Hematopoietic multipotent progenitor cell treated with erythropoietin and hydrocortisone succinate and interleukin-3 and kit ligand, for 6 days (in vitro differentiated cells): ENCODE results near the gene TMEM117.
"Not testable (repeated sequence)": the region's sequence is repeated elsewhere in the genome, so short reads cannot be mapped to it uniquely, and the experiment has no call there.

Source experiments
- DNase-seq: peaks from one replicate; pipeline ENCODE4 v3.0.0-alpha.2; 2015

TMEM117 gene

DNA sequence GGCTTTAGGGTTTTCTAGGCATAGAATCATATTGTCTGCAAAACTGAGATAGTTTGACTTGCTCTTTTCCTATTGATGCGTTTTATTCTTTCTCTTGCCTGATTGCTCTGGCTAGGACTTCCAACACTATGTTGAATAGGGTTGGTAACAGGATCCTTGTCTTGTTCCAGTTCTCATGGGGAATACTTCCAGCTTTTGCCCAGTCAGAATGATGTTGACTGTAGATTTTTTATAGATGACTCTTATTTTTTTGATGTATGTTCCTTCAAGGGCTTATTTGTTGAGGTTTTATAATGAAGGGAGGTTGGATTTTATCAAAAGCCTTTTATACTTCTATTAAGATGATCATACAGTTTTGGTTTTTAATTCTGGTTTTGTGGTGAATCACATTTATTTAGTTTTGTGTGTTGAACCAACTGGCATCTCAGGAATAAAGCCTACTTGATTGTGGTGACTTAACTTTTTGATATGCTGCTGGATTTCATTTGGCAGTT, 478.2 kb downstream of the TMEM117 start:
- DNase-seq = no peak

- peak; percentile 54 for DNase-seq
Observed at GRCh38 chr12:44317651-44318126, 481.8 kb downstream of the TMEM117 start.

DNA sequence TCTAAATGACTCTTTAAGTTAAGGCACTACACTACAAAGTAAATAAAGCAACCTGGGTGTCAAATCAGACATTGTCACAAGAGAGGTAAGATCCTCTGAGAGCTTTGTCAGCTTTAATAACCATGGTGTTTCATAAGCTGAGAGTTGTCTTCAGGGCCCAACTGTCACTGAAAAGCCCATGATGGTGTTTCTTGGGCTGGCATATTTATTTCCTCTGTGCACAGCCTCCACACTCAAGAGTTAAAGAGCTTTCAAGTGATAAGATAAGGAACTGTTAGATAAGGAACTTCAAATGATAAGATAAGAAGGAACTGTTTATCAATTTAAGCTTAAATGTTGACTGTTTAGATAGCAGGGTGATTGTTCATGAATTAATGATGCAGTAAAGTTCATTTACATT, 495.4 kb downstream of the TMEM117 start:
- DNase-seq = no peak

DNA sequence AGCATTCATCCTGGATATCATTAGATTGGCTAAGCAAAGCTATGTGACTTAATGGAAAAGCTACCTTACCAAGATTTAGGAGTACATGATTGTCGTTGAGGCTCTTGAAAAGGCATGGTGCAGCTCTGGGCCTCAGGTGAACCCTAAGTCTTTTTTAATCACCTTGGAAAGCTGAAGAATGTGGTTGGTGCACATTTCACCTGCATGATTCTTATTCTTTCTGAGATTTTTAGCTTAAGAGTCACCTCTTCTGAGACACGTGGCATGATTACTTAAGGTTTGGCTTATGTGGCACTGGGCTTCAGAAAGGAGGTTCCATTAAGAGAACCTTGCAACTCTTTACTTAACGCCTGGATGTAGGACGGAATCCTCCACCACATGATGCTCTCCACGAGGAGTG, 498.5 kb downstream of the TMEM117 start:
- no peak for DNase-seq

DNA sequence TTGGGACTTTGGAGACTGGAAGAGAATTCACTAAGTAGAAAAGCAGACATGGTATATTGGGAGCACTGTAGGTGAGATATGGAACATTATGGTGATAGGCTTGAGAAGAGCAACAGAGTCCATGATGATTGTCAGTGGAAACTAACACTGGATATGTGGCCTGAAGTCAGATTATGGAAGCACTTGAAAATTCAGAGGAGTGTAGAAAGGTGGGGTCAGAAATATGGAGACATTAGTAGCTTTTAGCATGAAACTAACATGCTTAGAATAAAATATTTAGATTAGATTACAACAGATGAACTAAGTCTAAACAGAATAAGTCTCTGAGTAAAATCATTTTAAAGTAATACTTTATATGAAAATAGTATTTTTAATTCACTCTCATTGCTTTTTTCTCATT, 499.1 kb downstream of the TMEM117 start:
- DNase-seq = no peak

DNA sequence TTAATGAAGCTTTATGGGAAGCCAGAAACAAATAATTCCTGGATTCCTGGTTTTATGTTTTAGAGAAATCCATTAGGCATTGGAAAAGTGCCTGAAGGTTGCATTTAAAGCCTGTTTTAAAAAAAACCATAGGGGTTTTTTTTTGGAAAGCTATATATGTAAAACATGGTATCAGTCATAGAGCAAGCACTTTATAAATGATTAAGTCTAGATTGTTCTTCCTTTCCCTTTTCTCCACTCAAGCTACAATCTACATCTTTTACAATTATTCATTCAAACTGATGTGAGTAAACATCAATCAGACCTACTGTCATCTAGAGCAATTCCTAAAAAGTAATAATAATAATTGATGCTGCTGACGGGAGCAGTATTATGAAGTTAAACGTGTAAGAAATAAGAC, 500.7 kb downstream of the TMEM117 start:
- DNase-seq = no peak

DNA sequence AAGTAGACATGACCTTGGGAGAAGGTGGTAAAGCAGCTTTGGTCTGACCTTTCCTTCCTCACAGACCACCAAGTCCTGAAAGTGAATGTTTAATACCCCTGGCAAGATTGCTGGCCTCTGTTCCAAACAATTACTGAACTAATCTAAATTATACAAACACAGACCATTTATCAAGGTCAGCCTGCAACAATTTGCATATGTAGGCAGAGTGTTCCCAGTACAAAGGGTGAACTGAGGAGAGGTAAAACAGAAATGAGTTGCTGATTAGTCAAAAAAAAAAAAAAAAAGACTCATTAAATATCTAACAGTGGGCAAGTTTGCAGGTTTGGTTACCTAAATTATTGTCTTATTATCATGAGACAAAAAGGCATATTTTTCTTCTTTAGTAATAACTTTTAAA, 506.5 kb downstream of the TMEM117 start:
- DNase-seq = no peak

DNA sequence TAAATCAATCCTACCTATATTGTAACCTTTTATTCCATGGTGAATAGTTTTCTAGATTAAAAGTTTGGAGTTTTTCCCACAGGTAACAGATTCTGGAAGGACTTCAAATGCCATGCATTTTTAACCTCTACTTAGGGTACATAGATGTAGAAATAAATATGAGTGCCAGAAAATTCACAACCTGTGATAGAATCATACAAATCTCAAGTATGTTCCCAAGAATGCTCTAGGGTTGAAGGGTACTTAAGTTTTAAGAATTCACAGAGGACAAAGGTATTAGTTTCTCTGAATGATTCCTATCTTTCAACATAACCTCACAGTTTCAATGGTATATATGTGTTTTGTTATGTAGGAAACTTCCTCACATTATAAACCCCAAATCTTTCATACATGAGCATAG, 511.3 kb downstream of the TMEM117 start:
- DNase-seq = no peak

DNA sequence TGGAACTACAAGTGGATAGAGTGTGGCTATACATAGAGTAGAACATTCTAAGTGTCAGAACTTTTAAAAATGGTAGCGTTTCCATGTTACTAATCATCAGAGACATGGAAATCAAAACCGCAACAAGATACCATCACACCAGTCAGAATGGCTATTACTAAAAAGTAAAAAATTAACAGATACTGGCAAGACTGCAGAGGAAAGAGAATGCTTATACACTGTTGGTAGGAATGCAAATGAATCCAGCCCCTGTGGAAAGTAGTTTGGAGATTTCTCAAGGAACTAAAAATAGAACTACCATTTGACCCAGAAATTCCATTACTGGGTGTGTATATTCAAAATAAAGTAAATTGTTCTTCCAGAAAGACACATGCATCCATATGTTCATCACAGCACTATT, 521.6 kb downstream of the TMEM117 start:
- DNase-seq = no peak

DNA sequence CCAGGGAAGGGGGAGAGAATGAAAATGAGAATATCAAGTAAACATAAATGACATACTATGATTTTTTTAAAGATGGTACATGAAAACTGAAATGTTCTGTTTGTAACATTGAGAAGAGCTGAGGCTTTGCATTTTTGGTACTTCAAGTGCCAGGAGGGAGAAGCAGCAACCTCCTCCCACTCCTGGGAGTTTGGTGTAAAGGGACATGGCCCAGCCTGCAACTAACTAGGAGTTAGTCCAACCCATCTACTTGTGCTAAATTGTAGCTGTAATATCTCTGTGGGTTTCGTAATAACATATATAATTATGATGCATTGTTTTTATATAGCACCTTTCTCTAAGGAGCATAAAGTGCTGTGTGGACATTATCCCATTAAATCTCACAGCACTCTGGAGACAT, 522.8 kb downstream of the TMEM117 start:
- no peak for DNase-seq

DNA sequence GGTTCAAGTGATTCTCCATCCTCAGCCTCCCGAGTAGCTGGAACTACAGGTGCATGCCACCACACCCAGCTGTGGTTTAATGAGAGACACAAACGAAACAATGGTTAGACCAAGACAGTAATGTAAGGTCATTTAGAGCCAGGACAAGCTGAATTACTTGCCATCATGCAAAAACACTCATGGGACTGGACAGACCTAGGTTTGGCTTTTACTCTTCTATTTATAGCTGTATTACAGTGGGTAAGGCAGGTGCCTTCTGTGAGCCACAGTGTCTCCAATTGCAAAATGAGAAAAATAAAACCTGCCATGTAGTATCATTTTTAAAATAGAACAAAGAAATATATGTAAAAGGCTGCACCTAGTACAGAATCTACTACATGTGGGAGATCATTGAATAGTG, 527.1 kb downstream of the TMEM117 start:
- DNase-seq = no peak

DNA sequence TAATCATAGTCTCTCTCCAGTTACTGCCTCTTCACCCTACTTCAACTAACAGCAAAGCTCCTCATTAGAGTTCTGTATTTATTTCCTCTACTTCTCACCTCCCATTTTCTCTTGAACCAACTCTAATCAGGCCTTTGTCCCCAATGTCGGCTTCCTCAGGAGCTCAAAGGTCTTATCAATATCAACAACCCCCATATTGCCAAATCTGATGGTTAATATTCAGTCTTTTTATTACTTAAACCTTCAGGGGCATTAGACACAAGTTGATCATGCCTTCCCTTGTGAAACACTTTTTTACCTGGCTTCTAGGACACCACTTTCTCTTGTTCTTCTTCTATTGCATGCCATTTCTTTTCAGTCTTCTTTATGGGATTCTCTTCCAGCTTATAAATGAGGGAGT, 531.3 kb downstream of the TMEM117 start:
- DNase-seq = no peak

GRCh38 chr12:44367916-44368315, 532.0 kb downstream of the TMEM117 start:
- DNase-seq = no peak

DNA sequence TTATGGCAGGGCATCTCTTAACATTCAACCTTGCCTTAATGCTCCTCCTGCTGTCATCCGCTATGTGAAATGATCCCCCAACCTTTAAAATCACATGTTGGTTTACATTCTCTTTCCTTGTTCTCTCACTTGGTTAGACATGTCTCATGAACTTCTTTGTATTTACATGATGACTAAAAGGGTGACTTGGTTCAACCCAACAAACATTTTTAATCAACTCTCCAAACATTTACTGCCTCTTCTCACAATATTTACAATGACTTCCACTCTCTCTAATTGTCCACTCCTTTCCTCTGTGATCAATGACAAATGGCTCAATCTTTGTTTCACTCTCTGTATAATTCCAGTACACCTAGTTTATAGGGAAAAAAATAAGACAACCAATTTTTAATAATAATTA, 534.1 kb downstream of the TMEM117 start:
- no peak for DNase-seq

DNA sequence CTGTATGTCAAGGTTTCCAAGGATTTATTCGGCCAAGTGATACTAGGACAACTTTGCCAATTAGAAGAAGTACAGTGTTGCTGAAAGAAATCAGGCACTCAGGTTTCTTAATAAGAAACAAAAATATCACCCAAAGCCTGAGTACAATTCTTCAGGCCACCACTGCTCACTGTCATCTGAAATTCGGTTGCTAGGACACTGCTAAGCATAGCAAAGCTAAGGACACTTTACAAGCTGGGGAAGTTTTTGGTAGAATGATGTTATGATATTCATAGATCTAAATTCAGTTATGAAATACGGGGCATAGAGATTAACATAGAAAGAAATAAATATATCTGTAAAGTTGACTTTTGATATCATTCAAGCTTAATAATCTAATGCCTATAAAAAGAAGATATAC, 535.1 kb downstream of the TMEM117 start:
- DNase-seq = no peak

- DNase-seq = no peak
Observed at GRCh38 chr12:44372259-44372658, 536.4 kb downstream of the TMEM117 start.

GRCh38 chr12:44375694-44376093, 539.8 kb downstream of the TMEM117 start:
- no peak for DNase-seq

- no peak for DNase-seq
Observed at GRCh38 chr12:44377443-44378187, 541.7 kb downstream of the TMEM117 start.

GRCh38 chr12:44379113-44379512, 543.2 kb downstream of the TMEM117 start:
- DNase-seq = not testable (repeated sequence)

DNA sequence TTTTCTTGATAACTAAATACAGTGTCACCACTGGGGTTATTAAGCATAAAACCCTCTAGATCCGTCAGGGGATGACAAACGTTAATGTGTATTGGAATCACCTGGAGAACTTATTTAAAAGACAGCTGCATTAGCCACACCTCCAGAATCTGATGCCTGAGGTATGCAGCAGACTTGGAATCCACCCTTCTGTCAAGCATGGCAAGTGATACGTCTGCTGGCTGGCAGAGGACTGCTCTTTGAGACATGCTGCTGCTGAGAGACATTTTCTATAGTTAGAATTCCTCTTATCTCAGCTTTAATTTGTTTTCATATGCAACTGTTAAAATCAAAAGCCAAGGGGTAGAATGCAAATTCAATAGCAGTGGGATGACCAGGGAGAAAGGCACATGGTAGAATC, 544.0 kb downstream of the TMEM117 start:
- no peak for DNase-seq

GRCh38 chr12:44380861-44381260, 545.0 kb downstream of the TMEM117 start:
- no peak for DNase-seq

GRCh38 chr12:44381341-44381740, 545.5 kb downstream of the TMEM117 start:
- no peak for DNase-seq

GRCh38 chr12:44384136-44384535, 548.3 kb downstream of the TMEM117 start:
- no peak for DNase-seq

- DNase-seq = peak; percentile 2
Observed at GRCh38 chr12:44385964-44386363, 550.1 kb downstream of the TMEM117 start.

DNA sequence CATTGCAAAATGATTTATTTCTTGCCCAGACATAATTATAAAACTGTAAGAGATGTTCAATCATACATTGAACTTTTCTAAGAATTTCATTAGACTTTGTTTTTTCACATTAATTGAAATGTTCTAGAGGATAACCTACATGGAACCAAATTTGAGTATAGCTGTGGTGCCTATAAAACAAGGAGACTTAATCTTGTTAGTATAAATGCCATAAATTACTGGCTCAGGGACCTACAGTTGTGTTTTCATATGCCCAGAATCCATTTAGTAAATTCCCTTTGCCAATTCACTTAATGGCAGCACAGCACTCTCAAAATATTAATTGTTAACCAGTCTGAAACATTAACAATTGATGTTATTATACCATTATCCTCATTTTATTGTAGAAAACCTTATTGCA, 551.7 kb downstream of the TMEM117 start:
- DNase-seq = no peak
